Activated CD4-positive, alpha-beta T cell treated with anti-CD3 and anti-CD28 coated beads for 1 hour (primary cell): ENCODE data around the gene ZNF185.
"Not testable (repeated sequence)": the region's sequence is repeated elsewhere in the genome, so short reads cannot be mapped to it uniquely, and the experiment has no call there.

ENCODE experiments used
- DNase-seq: peaks from one replicate; pipeline ENCODE4 v3.0.0-alpha.2; 2020

Gene ZNF185

GRCh38 chrX:152895724-152896420 is 2.0 kb upstream of the ZNF185 start:
- DNase-seq = no peak

- DNase-seq = no peak
Measured at GRCh38 chrX:152896450-152896849, 1.4 kb upstream of the ZNF185 start.

GRCh38 chrX:152898442-152898841 is 575 bp downstream of the ZNF185 start:
- no peak for DNase-seq

GRCh38 chrX:152899111-152899873 is 1.4 kb downstream of the ZNF185 start:
- no peak for DNase-seq

GRCh38 chrX:152899874-152900719 is 2.2 kb downstream of the ZNF185 start:
- DNase-seq = no peak

GRCh38 chrX:152900937-152901445 is 3.1 kb downstream of the ZNF185 start:
- no peak for DNase-seq

GRCh38 chrX:152901816-152902501 is 4.1 kb downstream of the ZNF185 start:
- DNase-seq = no peak

- DNase-seq = no peak
Measured at GRCh38 chrX:152902502-152902820, 4.6 kb downstream of the ZNF185 start.

- no peak for DNase-seq
Measured at GRCh38 chrX:152903589-152903988, 5.7 kb downstream of the ZNF185 start.

GRCh38 chrX:152904151-152905080 is 6.5 kb downstream of the ZNF185 start:
- no peak for DNase-seq

GRCh38 chrX:152905081-152905420 is 7.2 kb downstream of the ZNF185 start:
- no peak for DNase-seq

- no peak for DNase-seq
Measured at GRCh38 chrX:152907084-152907651, 9.3 kb downstream of the ZNF185 start.

- DNase-seq = no peak
Measured at GRCh38 chrX:152908486-152908885, 10.6 kb downstream of the ZNF185 start.

GRCh38 chrX:152910018-152910417 is 12.2 kb downstream of the ZNF185 start:
- not testable (repeated sequence) for DNase-seq

- DNase-seq = no peak
Measured at GRCh38 chrX:152912106-152912505, 14.2 kb downstream of the ZNF185 start.

GRCh38 chrX:152912641-152913040 is 14.8 kb downstream of the ZNF185 start:
- DNase-seq = no peak

GRCh38 chrX:152913346-152913745 is 15.5 kb downstream of the ZNF185 start:
- DNase-seq = no peak

- no peak for DNase-seq
Measured at GRCh38 chrX:152913910-152914309, 16.0 kb downstream of the ZNF185 start.

GRCh38 chrX:152915541-152916241 is 17.8 kb downstream of the ZNF185 start:
- no peak for DNase-seq

GRCh38 chrX:152917656-152918579 is 20.1 kb downstream of the ZNF185 start:
- no peak for DNase-seq
